LNCAP (cell line): ENCODE data around the gene SYT1.

ENCODE experiments used
- TF ChIP-seq, protein P1 (sequence below): fragments of 450-650 bp; IDR thresholded peaks from 2 replicates; pipeline ENCODE4 v1.5.1; 2017; ENCODE audit warnings: mild to moderate bottlenecking

Gene SYT1

DNA sequence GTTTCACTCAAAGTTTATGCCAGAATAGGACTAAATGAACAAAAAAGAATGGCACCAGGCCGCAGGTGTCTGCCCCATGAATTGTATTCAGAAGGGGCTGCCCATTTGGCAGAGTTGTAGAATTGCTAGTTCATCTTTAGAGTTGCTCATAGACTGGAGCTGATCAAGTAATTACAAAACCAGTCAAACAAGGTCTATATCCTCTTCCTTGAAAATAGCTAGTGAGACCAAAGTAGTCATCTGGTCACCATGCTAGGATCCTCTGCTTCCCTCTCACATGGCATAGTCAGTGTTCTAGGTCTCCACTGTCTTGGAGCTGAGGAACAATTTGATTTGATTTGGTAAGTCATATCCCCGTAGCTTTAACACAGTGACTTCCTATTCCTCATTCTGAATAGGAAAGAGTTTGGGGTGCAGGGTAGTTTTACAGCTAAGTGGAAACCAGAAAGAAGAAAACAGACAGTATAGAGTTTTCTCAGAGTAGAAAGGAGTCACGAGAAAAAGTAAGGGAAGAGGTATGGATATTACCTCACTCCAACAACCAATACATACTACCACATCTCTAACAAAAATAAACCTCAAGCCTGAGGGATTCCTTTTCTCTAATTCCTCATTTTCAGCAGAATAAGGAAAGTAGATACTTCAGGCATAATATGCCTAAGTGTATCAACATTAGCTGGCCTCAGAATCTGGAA lies 574.1 kb downstream of the SYT1 start:
- TF ChIP-seq, protein P1, sequence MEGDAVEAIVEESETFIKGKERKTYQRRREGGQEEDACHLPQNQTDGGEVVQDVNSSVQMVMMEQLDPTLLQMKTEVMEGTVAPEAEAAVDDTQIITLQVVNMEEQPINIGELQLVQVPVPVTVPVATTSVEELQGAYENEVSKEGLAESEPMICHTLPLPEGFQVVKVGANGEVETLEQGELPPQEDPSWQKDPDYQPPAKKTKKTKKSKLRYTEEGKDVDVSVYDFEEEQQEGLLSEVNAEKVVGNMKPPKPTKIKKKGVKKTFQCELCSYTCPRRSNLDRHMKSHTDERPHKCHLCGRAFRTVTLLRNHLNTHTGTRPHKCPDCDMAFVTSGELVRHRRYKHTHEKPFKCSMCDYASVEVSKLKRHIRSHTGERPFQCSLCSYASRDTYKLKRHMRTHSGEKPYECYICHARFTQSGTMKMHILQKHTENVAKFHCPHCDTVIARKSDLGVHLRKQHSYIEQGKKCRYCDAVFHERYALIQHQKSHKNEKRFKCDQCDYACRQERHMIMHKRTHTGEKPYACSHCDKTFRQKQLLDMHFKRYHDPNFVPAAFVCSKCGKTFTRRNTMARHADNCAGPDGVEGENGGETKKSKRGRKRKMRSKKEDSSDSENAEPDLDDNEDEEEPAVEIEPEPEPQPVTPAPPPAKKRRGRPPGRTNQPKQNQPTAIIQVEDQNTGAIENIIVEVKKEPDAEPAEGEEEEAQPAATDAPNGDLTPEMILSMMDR, result no peak

DNA sequence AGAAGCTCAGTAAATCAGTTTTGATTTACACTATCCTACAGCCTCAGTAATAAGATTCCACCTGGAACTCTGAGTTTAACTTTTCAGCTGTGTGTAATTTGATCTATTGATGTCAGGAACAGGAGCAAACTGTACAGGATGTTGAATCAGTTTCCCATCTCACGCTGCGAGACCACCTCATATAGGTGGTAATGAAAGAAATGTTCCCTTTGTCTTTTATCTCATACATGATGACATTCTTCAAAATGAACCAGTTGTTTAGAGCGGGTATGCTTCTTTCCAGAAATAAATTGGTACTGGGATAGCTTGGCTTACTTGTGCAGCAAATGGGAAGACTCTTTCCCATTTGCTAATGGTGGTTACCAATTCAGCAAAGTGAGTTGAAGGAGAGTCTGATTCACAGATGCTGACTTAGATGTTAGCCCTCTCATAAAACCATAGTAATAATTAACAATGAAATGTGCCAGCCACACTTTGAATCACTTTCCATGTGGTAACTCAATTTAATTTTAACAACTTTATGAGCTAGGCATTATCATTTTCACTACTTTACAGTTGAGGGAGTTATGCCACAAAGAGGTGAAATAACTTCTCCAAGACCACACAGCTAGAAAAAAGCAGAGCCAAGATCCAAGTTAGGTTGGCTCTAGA lies 574.7 kb downstream of the SYT1 start:
- TF ChIP-seq, protein P1, result no peak

DNA sequence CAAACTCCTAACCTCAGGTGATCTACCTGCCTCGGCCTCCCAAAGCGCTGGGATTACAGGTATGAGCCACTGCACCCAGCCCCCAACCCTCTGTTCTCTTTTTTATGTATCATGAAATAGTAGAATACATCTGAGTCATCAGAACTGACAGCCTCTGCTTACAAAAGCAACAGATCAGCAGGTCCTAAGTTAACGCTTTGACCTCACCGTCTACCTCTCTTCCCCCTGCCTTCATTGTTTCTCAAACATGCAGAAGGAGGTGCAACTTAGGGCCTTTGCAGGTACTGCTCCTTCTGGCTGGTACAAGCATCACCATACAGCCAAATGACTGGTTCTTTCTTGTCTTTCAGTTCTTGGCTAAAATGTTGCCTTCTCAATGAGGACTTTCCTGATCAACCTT lies 577.0 kb downstream of the SYT1 start:
- TF ChIP-seq, protein P1, result no peak

DNA sequence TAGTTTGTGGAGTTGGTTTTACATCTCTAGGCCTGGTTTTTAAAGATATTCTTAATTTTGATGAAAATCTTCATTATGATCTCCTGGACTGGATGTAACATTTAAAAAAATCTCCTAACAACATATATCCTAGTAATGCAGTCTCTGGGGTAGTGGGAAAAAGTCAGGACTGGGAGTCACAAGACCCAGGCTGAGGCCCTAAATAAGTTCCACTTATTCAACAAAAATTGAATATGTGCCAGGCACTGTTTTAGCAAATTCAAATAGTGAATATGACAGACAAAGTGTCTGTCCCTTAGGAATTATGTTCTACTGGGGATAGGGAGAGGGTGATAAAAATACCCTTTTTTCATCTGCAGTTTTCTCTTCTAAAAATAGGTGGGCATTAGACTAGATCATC lies 577.8 kb downstream of the SYT1 start:
- TF ChIP-seq, protein P1, result no peak

DNA sequence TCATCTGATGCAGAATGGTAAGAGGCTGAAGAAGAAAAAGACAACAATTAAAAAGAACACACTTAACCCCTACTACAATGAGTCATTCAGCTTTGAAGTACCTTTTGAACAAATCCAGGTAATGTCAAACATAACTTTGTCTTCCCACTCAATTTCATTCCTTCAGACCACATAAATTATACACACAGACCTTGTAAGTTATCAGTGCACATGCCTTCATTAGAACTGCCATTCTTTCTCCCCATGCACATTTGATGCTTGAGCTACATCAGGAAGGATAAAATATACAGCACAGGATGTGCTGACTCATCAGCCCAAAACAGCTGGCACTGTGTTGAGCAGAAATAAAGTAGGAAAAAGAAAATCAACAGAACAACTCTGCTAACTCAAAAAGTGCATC lies 579.5 kb downstream of the SYT1 start:
- TF ChIP-seq, protein P1, result no peak

DNA sequence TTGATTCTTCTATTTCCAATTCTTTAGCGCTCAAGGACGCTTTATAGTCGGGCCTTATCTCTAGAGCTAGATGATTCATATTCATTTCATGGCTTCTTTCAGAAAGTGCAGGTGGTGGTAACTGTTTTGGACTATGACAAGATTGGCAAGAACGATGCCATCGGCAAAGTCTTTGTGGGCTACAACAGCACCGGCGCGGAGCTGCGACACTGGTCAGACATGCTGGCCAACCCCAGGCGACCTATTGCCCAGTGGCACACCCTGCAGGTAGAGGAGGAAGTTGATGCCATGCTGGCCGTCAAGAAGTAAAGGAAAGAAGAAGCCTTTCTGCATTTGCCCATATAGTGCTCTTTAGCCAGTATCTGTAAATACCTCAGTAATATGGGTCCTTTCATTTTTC lies 584.2 kb downstream of the SYT1 start:
- TF ChIP-seq, protein P1, result no peak

DNA sequence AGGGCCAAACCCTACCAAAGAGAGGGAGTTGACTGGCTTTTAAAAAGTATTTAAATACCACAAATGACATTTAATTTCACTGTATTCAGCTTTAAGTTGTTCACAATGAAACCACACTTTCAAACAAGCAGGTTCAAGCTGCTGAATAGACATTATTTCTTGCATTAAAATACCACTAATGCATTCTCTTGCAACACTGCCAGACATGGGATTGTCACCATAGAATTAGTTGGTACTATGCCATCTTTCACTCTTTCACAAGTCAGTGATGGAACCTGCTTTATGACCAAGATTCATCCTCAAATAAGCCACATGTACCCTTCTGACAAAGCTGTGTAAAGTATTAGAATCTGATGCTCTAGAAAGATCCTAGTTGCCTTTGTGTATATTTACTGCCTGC lies 586.8 kb downstream of the SYT1 start:
- TF ChIP-seq, protein P1, result no peak
